Activated CD4-positive, alpha-beta memory T cell treated with anti-CD3 and anti-CD28 coated beads for 36 hours (primary cell): ENCODE measurements around the gene KLF2. TPM values are rescaled to one million over a fixed set of nuclear protein-coding genes. Genes with fewer than 3 reads are reported as not detected.

ENCODE experiments used
- CTCF ChIA-PET: fragments of 350-600 bp; sonication (Branson Sonifier 250); formaldehyde crosslinking; loops from one replicate; lab custom pipeline; 2021; ENCODE audit warnings: antibody characterized with exemption, inconsistent platforms; lab: Charles Lee
- POLR2A ChIA-PET: fragments of 350-600 bp; sonication (Branson Sonifier 250); formaldehyde crosslinking; loops from one replicate; lab custom pipeline; 2021; ENCODE audit warnings: antibody characterized with exemption; lab: Charles Lee
- DNase-seq: peaks from one replicate; pipeline ENCODE4 v3.0.0-alpha.2; 2020
- H3K27ac Mint-ChIP-seq: one replicate; pipeline ENCODE4 v1.8.0; 2021; ENCODE audit warnings: mixed read lengths
- H3K27me3 Mint-ChIP-seq: one replicate; pipeline ENCODE4 v1.8.0; 2021; ENCODE audit warnings: mixed read lengths
- H3K36me3 Mint-ChIP-seq: one replicate; pipeline ENCODE4 v1.8.0; 2021; ENCODE audit warnings: mixed read lengths
- H3K4me1 Mint-ChIP-seq: one replicate; pipeline ENCODE4 v1.8.0; 2021; ENCODE audit warnings: low read depth, mixed read lengths
- H3K4me3 Mint-ChIP-seq: one replicate; pipeline ENCODE4 v1.8.0; 2021; ENCODE audit warnings: mild to moderate bottlenecking, mixed read lengths
- H3K9me3 Mint-ChIP-seq: one replicate; pipeline ENCODE4 v1.8.0; 2021; ENCODE audit warnings: mixed read lengths
- intact Hi-C: fragments of 100-400 bp; cut with micrococcal nuclease; formaldehyde crosslinking; loops from one replicate; pipeline ENCODE4 v1.15.1; 2023
- total RNA-seq, 2 experiments: library from RNA; stranded (reverse); gene quantifications; one replicate each; pipeline ENCODE4 v1.2.3, GENCODE V29; 2021

KLF2 gene
- total RNA-seq, 2 experiments from 2014 or later, result 1.7 TPM

DNA sequence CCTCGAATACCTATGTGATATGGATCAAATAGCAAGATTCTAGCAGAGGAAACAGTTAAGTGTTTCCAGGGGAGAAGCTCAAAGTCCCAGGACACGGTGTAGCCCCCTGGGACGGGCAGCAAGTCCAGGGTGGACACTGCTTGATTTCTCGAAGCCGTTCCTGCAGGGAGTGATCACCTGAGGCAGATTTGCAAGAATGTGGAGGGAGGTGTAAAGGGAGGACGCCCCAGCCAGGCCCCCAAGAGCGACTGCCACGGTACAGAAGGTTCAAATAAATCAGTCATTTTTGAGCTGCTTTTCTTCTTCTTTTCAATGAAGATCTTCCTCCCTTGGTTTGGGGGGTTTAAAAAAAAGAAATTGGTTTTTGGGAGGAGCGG lies 41.4 kb downstream of the KLF2 start:
- no peak for DNase-seq
- CTCF ChIA-PET, result interaction anchor here (0.7 to 2.8 kb wide), 7 partner anchors 10 to 38 kb away, joined by 3 to 10 read pairs (median 8); no protein-coding TSS in a partner anchor
- Mint-ChIP-seq H3K27me3 (peaks cover 18% of the 10 kb centered on the region), H3K4me1 (peaks cover 58% of the 10 kb centered on the region), H3K27ac (peak overlapping the region; percentile 70), H3K4me3 (peak overlapping the region; percentile 55), H3K36me3 (peaks cover 16% of the 10 kb centered on the region), H3K9me3 (no peaks in the 10 kb centered on the region)
- intact Hi-C loops, result loop anchor here (1.0 kb wide), 1 partner anchor 24 kb away; no protein-coding TSS in a partner anchor
- POLR2A ChIA-PET, result interaction anchor here (0.5 to 2.2 kb wide), 5 partner anchors 24 to 115 kb away, joined by 3 to 18 read pairs (median 6); no protein-coding TSS in a partner anchor

DNA sequence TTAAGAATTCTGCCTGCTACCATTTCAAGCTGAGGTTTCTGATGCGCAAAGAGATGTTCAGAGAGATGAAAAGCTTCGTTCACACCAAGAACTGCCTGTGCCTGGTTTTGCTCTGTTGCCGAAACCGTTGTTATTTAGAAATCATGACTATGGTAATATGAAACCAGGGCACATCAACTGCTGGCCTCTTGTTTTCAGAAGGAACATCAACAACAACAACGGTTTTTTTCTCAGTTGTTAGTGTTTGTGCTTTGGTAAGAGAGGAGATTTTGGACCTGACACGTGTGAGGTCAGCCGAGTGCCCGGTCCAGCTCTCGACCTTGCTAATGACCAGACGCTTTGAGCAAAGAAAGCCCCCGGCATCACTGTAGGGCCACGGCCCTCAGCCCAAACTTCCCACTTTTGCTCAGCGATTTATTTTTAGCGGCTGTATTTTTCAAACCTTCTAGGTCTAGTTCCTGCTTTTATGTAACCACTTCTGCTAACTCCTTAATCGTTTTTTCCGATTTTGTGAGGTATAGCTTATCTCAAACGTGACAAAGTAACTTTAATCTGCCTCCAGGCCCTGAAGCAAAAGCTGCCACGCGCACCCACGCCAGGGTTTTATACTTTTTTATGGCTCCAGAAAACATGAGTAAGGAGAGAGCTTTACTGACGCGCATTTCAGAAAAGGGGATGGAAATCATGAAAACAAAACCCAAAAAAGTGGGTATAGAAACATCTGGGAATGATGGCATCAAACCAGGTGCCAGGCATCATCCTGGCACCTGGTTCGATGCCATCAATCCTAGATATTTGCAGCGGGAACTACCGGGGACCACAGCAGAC lies 42.0 kb downstream of the KLF2 start:
- intact Hi-C loops, result loop anchor here (1.0 kb wide), 2 partner anchors 24 to 42 kb away; partner anchors contain the start of gene KLF2
- ChIA-PET POLR2A (interaction anchor here (0.5 to 2.2 kb wide), 6 partner anchors 25 to 116 kb away, joined by 3 to 18 read pairs (median 7); no protein-coding TSS in a partner anchor), CTCF (interaction anchor here (0.7 to 2.8 kb wide), 9 partner anchors 10 to 119 kb away, joined by 3 to 10 read pairs (median 3); no protein-coding TSS in a partner anchor)
- H3K27ac Mint-ChIP-seq, result peak overlapping the region; percentile 70
- peaks cover 52% of the 10 kb centered on the region for H3K4me1 Mint-ChIP-seq
- peaks cover 18% of the 10 kb centered on the region for H3K27me3 Mint-ChIP-seq
- DNase-seq, result peak; percentile 45
- peaks cover 10% of the 10 kb centered on the region for H3K36me3 Mint-ChIP-seq
- H3K9me3 Mint-ChIP-seq, result no peaks in the 10 kb centered on the region
- H3K4me3 Mint-ChIP-seq, result peak overlapping the region; percentile 55

- peaks cover 46% of the 10 kb centered on the region for H3K4me1 Mint-ChIP-seq
- H3K4me3 Mint-ChIP-seq, result peak overlapping the region; percentile 55
- POLR2A ChIA-PET, result interaction anchor here (0.6 to 2.2 kb wide), 6 partner anchors 26 to 248 kb away, joined by 3 to 18 read pairs (median 6); no protein-coding TSS in a partner anchor
- H3K27ac Mint-ChIP-seq, result peak overlapping the region; percentile 70
- peaks cover 18% of the 10 kb centered on the region for H3K27me3 Mint-ChIP-seq
- intact Hi-C loops, result loop anchor here (1.0 kb wide), 1 partner anchor 43 kb away; the partner anchor contains the start of gene KLF2
- DNase-seq, result peak; percentile 72
- peaks cover 6% of the 10 kb centered on the region for H3K36me3 Mint-ChIP-seq
- H3K9me3 Mint-ChIP-seq, result no peaks in the 10 kb centered on the region
- CTCF ChIA-PET, result interaction anchor here (1.0 to 2.8 kb wide), 6 partner anchors 15 to 120 kb away, joined by 3 to 10 read pairs (median 6); no protein-coding TSS in a partner anchor
Measured at GRCh38 chr19:16367261-16367683, 42.6 kb downstream of the KLF2 start.

DNA sequence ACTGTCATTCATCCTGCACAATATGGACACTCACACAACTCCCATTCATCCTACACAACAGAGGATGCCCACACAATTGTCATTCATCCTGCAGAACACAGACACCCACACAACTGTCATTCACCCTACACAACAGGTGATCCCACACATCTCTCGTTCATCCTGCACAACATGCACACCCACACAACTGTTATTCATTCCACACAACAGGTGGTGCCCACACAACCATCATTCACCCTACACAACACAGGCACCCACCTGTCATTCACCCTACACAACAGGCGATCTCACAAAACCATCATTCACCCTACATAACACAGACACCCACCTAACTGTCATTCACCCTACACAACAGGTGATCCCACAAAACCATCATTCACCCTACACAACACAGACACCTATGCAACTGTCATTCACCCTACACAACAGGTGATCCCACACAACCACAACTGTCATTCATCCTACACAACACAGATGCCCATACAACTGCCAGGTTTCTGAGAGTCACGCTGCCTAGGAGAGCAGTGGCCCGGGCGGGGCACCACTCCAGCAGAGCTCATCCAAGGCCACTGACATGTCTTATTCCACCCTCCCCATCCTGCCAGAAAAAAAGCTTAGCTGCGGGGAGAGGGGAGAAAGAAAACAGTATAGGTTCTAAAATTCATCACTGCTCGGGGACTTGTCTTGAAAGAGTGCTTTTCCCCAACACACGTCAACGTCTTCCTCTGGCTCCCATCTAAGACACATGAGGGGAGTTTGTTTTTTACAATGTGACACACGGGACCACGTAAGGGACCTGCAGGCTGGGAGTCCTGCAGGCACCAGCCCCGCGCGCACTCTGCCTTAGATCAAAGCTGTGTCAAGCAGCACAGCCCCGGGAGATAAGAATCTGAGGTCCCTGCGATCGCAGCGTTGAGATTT lies 44.0 kb downstream of the KLF2 start:
- H3K36me3 Mint-ChIP-seq, result peaks cover 3% of the 10 kb centered on the region
- peaks cover 39% of the 10 kb centered on the region for H3K4me1 Mint-ChIP-seq
- POLR2A ChIA-PET, result interaction anchor here (1.1 to 4.2 kb wide), 3 partner anchors 26 to 249 kb away, joined by 3 to 29 read pairs (median 4); no protein-coding TSS in a partner anchor
- DNase-seq, result peak; percentile 58
- no peak overlapping the region for H3K27ac Mint-ChIP-seq
- CTCF ChIA-PET, result interaction anchor here (1.0 to 1.3 kb wide), 3 partner anchors 14 to 122 kb away, joined by 3 to 4 read pairs (median 4); no protein-coding TSS in a partner anchor
- intact Hi-C loops, result no loop called here
- no peaks in the 10 kb centered on the region for H3K9me3 Mint-ChIP-seq
- peaks cover 18% of the 10 kb centered on the region for H3K27me3 Mint-ChIP-seq
- no peak overlapping the region for H3K4me3 Mint-ChIP-seq

DNA sequence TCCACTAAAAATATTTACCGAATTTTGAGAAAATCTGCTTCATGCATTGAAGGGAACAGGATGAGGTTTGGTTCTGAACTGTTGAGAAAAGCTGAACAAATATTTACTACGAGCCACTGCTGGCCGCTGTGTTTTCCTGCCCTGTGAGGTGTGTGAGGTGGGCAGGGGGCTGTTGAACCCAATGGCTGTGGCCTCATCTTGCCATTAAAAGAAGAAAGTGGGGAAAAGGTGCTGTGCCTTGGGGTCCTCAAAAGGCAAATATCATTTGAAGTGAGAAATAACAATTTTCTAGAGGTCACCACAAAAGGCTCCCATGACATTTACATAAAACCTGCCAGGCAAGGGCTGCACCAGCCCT lies 44.7 kb downstream of the KLF2 start:
- H3K4me1 Mint-ChIP-seq, result peaks cover 39% of the 10 kb centered on the region

DNA sequence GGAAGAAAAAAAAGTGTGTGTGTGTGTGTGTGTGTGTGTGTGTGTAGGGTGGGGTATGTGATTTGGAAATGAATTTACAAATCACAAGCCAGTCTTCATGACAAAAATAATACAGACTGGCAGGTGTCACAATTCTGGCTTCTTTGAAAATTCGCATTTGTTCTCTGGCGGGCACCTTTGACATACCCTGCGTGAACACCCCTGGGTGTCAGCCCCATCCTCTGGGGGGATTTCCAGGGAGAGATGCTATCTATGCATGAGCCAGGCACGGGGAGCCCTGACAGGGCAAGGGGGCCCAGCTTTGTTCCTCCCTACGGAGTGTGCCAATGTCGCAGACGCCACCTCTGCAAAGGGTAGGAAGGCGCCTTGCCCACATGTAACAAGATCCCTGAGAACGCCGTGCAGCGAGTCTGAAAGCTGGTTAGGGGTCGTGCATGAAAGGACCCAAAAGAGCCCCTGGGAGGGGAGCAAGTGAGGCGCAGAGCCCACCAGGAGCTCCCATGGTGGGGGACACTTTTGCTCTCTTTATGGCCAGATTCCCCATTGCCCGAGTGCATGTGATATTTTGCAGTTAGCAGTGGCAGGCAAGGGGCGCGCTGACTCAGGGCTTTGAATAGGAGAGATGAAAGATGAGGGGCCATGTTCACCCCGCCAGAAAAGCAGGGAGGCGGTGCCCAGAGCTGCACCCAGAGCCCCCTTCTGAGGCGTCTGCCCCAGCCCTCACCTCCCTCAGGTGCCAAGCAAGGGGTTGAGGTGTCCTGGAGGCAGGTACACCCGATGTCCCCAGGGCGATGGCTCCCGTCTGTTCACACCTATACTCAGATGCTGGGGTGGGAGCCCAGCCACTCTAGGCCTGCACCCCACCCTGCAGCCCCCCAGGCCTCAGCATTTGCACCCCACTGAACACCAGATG lies 45.3 kb downstream of the KLF2 start:
- peaks cover 40% of the 10 kb centered on the region for H3K4me1 Mint-ChIP-seq
- intact Hi-C loops, result loop anchor here (5.0 kb wide), 1 partner anchor 173 kb away; the partner anchor contains the start of gene AP1M1
- no peak overlapping the region for H3K4me3 Mint-ChIP-seq
- peaks cover 18% of the 10 kb centered on the region for H3K27me3 Mint-ChIP-seq
- DNase-seq, result peak; percentile 58
- POLR2A ChIA-PET, result interaction anchor here (1.1 to 4.2 kb wide), 4 partner anchors 27 to 40 kb away, joined by 3 to 29 read pairs (median 4); no protein-coding TSS in a partner anchor
- H3K27ac Mint-ChIP-seq, result peak overlapping the region; percentile 10
- peaks cover 4% of the 10 kb centered on the region for H3K36me3 Mint-ChIP-seq
- H3K9me3 Mint-ChIP-seq, result no peaks in the 10 kb centered on the region
- CTCF ChIA-PET, result interaction anchor here (0.6 to 1.3 kb wide), 3 partner anchors 13 to 28 kb away, joined by 3 to 4 read pairs (median 3); no protein-coding TSS in a partner anchor

More for the DNA sequence above, 44.7 kb downstream of the KLF2 start:
- intact Hi-C loops, result no loop called here
- Mint-ChIP-seq H3K27ac (peak overlapping the region; percentile 10), H3K36me3 (peaks cover 3% of the 10 kb centered on the region), H3K27me3 (peaks cover 18% of the 10 kb centered on the region), H3K9me3 (no peaks in the 10 kb centered on the region), H3K4me3 (no peak overlapping the region)
- DNase-seq, result no peak
- ChIA-PET CTCF (interaction anchor here (1.0 to 1.3 kb wide), 3 partner anchors 14 to 122 kb away, joined by 3 to 4 read pairs (median 4); no protein-coding TSS in a partner anchor), POLR2A (interaction anchor here (1.3 to 4.2 kb wide), 3 partner anchors 27 to 39 kb away, joined by 4 to 29 read pairs (median 4); no protein-coding TSS in a partner anchor)

- peak; percentile 31 for DNase-seq
- Mint-ChIP-seq H3K27me3 (peaks cover 13% of the 10 kb centered on the region), H3K36me3 (peaks cover 12% of the 10 kb centered on the region), H3K4me3 (peak overlapping the region; percentile 53), H3K9me3 (no peaks in the 10 kb centered on the region), H3K4me1 (peaks cover 40% of the 10 kb centered on the region), H3K27ac (peak overlapping the region; percentile 57)
- POLR2A ChIA-PET, result interaction anchor here (1.1 to 4.2 kb wide), 4 partner anchors 11 to 41 kb away, joined by 3 to 29 read pairs (median 4); no protein-coding TSS in a partner anchor
- CTCF ChIA-PET, result interaction anchor here (0.6 to 3.9 kb wide), 7 partner anchors 12 to 123 kb away, joined by 3 to 20 read pairs (median 8); no protein-coding TSS in a partner anchor
- intact Hi-C loops, result loop anchor here (1.0 to 5.0 kb wide), 4 partner anchors 12 to 174 kb away; partner anchors contain the start of gene AP1M1
Measured at GRCh38 chr19:16370641-16371391, 46.2 kb downstream of the KLF2 start.

GRCh38 chr19:16371540-16371986 lies 46.9 kb downstream of the KLF2 start:
- H3K27ac Mint-ChIP-seq, result peak overlapping the region; percentile 57
- no peaks in the 10 kb centered on the region for H3K9me3 Mint-ChIP-seq
- ChIA-PET CTCF (interaction anchor here (0.7 to 3.9 kb wide), 7 partner anchors 11 to 124 kb away, joined by 3 to 20 read pairs (median 8); no protein-coding TSS in a partner anchor), POLR2A (interaction anchor here (1.1 to 4.2 kb wide), 4 partner anchors 11 to 42 kb away, joined by 3 to 29 read pairs (median 4); no protein-coding TSS in a partner anchor)
- H3K27me3 Mint-ChIP-seq, result peaks cover 7% of the 10 kb centered on the region
- H3K4me1 Mint-ChIP-seq, result peaks cover 40% of the 10 kb centered on the region
- intact Hi-C loops, result loop anchor here (1.0 to 5.0 kb wide), 4 partner anchors 12 to 174 kb away; partner anchors contain the start of gene AP1M1
- peak; percentile 95 for DNase-seq
- peak overlapping the region; percentile 53 for H3K4me3 Mint-ChIP-seq
- peaks cover 19% of the 10 kb centered on the region for H3K36me3 Mint-ChIP-seq
